Right lobe of liver (tissue), 6 donors: ENCODE results near the gene GPR180. TPM values are rescaled to one million over a fixed set of nuclear protein-coding genes. Genes with fewer than 3 reads are reported as not detected.

Experiments used
- ATAC-seq, 4 donors: fragments of 200-7000 bp; cut with Tn5 transposase; one replicate each; pipeline ENCODE4 v1.9.1; 2020; ENCODE audit warnings: mild to moderate bottlenecking in 4 of 4, moderate library complexity in 4 of 4
- DNase-seq, 3 donors: peaks; one replicate each; pipeline ENCODE4 v3.0.0-alpha.2; 2020
- H3K27ac ChIP-seq, 3 donors: fragments of 200-600 bp; one replicate each; pipeline ENCODE4 v1.8.0; 2022
- H3K27me3 ChIP-seq, 2 donors: fragments of 200-600 bp; one replicate each; pipeline ENCODE4 v1.8.0; 2022
- H3K36me3 ChIP-seq, 4 donors: fragments of 200-600 bp; sonication (generic) in 1 of 4; one replicate each; pipeline versions ENCODE4 v1.5.1 to v1.8.0; 2017 to 2022; ENCODE audit warnings: control low read depth in 1 of 4
- H3K4me1 ChIP-seq, 4 donors: fragments of 200-600 bp; sonication (generic) in 1 of 4; one replicate each; pipeline versions ENCODE4 v1.5.1 to v1.8.0; 2017 to 2022; ENCODE audit warnings: control low read depth in 1 of 4
- H3K4me3 ChIP-seq, 3 donors: fragments of 200-600 bp; one replicate each; pipeline ENCODE4 v1.8.0; 2022
- H3K9me3 ChIP-seq, 4 donors: fragments of 200-600 bp; sonication (generic) in 1 of 4; one replicate each; pipeline versions ENCODE4 v1.5.1 to v1.8.0; 2017 to 2022; ENCODE audit warnings: control low read depth in 1 of 4
- CTCF ChIP-seq, 4 donors: fragments of 200-600 bp in 3 of 4; fragments of 450-650 bp in 1 of 4; IDR thresholded peaks; one replicate each; pipeline versions ENCODE4 v1.5.1 to v1.8.0; 2016 to 2022; ENCODE audit warnings: antibody characterized with exemption in 4 of 4, mild to moderate bottlenecking in 2 of 4
- POLR2A ChIP-seq: fragments of 450-650 bp; IDR thresholded peaks from one replicate; pipeline ENCODE4 v1.6.1; 2017; ENCODE audit warnings: antibody characterized with exemption, mild to moderate bottlenecking
- WGBS: methylation state at CpG from one replicate; pipeline ENCODE4 v1.1.6; 2018; ENCODE audit warnings: low coverage, low lambda C conversion rate; ENCODE audit not compliant: insufficient coverage; ENCODE audit errors: missing lambda C conversion rate; 5-methylcytosine and 5-hydroxymethylcytosine counted together
- intact Hi-C, 2 donors: fragments of 100-400 bp; cut with DNase I; formaldehyde crosslinking; loops; one replicate each; pipeline versions ENCODE4 v1.11.2 to v1.14.1; 2022
- total RNA-seq, 6 experiments: library from RNA; depleted of rRNA in 2 of 6; stranded (reverse); fragments of >200 nt in 2 of 6; fragmentation: NEBNext Ultra II Directional in 3 of 6; extraction: Animal tissue kit (Norgen Biotek cat#: 25700) in 3 of 6; gene quantifications; one replicate each; pipeline versions ENCODE4 v1.1.0 to v1.2.4, GENCODE V29; 2016 to 2023
- donor health status: DM: no; HTN: yes; CAD: no.
- donor health status: DM: no; HTN: no; CAD: no.
- donor health status: DM: no; HTN: no; CAD: no.
- donor health status: DM: no; HTN: yes; CAD: no.
- donor health status: DM: no; HTN: yes; CAD: no.

Gene GPR180
- total RNA-seq, 6 experiments from 2014 or later, result 4.1 to 7.9 (median 5.0) TPM

- DNase-seq (no peak), ATAC-seq (peak; percentile 42 to 65 (median 56))
- Histone ChIP-seq H3K9me3 (no peaks in the 10 kb centered on the region), H3K27ac (peak overlapping the region in 1 of 3 donors; percentile 18), H3K27me3 (no peaks in the 10 kb centered on the region), H3K36me3 (peaks cover 5 to 80% (median 30%) of the 10 kb centered on the region in 4 donors), H3K4me1 (peaks cover 0 to 16% (median 5%) of the 10 kb centered on the region in 4 donors), H3K4me3 (no peak overlapping the region)
- WGBS, result 33% methylated on average over 1 of the region's 1 CpG
- intact Hi-C loops, result no loop called here
- no peak for TF ChIP-seq CTCF (IDR thresholded peaks at IDR 0.05)
- TF ChIP-seq POLR2A, result no peak
These were observed 22.6 kb upstream of the GPR180 start for GRCh38 chr13:94579063-94579462.

GRCh38 chr13:94583926-94584325 lies 17.7 kb upstream of the GPR180 start:
- peaks cover 0 to 25% (median 8%) of the 10 kb centered on the region in 4 donors for H3K4me1 ChIP-seq
- ATAC-seq (peak; percentile 5 to 58 (median 44)), DNase-seq (no peak)
- H3K36me3 ChIP-seq, result peaks cover 0 to 39% (median 8%) of the 10 kb centered on the region in 4 donors
- H3K4me3 ChIP-seq, result no peak overlapping the region
- no peaks in the 10 kb centered on the region for H3K9me3 ChIP-seq
- H3K27me3 ChIP-seq, result no peaks in the 10 kb centered on the region
- H3K27ac ChIP-seq, result peak overlapping the region; percentile 42 to 86 (median 79)
- WGBS, result 100% methylated on average over 1 of the region's 1 CpG
- intact Hi-C loops, result no loop called here
- TF ChIP-seq CTCF (IDR thresholded peaks at IDR 0.05) (no peak), POLR2A (no peak)

GRCh38 chr13:94585543-94586101 lies 16.0 kb upstream of the GPR180 start:
- intact Hi-C loops, result no loop called here
- ATAC-seq (peak; percentile 54 to 75 (median 66)), DNase-seq (peak in 1 of 3 donors; percentile 73)
- TF ChIP-seq CTCF (IDR thresholded peaks at IDR 0.05) (no peak), POLR2A (no peak)
- H3K27me3 ChIP-seq, result no peaks in the 10 kb centered on the region
- WGBS, result 59% methylated on average over 5 of the region's 6 CpGs
- H3K27ac ChIP-seq, result peak overlapping the region; percentile 42 to 86 (median 79)
- no peaks in the 10 kb centered on the region for H3K9me3 ChIP-seq
- no peak overlapping the region for H3K4me3 ChIP-seq
- peaks cover 0 to 19% (median 3%) of the 10 kb centered on the region in 4 donors for H3K4me1 ChIP-seq
- peaks cover 0 to 28% (median 7%) of the 10 kb centered on the region in 4 donors for H3K36me3 ChIP-seq

- no peaks in the 10 kb centered on the region for H3K9me3 ChIP-seq
- no peaks in the 10 kb centered on the region for H3K27me3 ChIP-seq
- peaks cover 0 to 28% (median 7%) of the 10 kb centered on the region in 4 donors for H3K36me3 ChIP-seq
- DNase-seq, result no peak
- TF ChIP-seq CTCF (IDR thresholded peaks at IDR 0.05) (no peak), POLR2A (no peak)
- H3K4me3 ChIP-seq, result no peak overlapping the region
- intact Hi-C loops, result no loop called here
- peaks cover 0 to 19% (median 3%) of the 10 kb centered on the region in 4 donors for H3K4me1 ChIP-seq
- H3K27ac ChIP-seq, result peak overlapping the region in 2 of 3 donors; percentile 79 to 86
- no peak for ATAC-seq
- WGBS, result 85% methylated on average over 7 of the region's 7 CpGs
These were observed 15.3 kb upstream of the GPR180 start for GRCh38 chr13:94586371-94586770.
